ENCODE data around the gene TMEM263.

- TF ChIP-seq POLR2A (IDR thresholded peaks at IDR 0.05): peak; percentile 25 to 77
- TF ChIP-seq, protein P1, sequence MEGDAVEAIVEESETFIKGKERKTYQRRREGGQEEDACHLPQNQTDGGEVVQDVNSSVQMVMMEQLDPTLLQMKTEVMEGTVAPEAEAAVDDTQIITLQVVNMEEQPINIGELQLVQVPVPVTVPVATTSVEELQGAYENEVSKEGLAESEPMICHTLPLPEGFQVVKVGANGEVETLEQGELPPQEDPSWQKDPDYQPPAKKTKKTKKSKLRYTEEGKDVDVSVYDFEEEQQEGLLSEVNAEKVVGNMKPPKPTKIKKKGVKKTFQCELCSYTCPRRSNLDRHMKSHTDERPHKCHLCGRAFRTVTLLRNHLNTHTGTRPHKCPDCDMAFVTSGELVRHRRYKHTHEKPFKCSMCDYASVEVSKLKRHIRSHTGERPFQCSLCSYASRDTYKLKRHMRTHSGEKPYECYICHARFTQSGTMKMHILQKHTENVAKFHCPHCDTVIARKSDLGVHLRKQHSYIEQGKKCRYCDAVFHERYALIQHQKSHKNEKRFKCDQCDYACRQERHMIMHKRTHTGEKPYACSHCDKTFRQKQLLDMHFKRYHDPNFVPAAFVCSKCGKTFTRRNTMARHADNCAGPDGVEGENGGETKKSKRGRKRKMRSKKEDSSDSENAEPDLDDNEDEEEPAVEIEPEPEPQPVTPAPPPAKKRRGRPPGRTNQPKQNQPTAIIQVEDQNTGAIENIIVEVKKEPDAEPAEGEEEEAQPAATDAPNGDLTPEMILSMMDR (IDR thresholded peaks at IDR 0.05): no peak
Observed at GRCh38 chr12:106986625-106987389, 31.1 kb downstream of the TMEM263 start, which contains the start of gene MTERF2.

Measured in Peyer's patch (tissue), 4 donors.